Neuronal stem cell (in vitro differentiated cells): Measurements from ENCODE around the gene CNN2.
A peak's percentile ranks its signal among the peaks of the same experiment; 100 is the strongest.

Source experiments
- DNase-seq: peaks from one replicate; pipeline ENCODE4 v3.0.0-alpha.2; 2013; ENCODE audit warnings: low spot score
- H2AFZ ChIP-seq: one replicate; pipeline ENCODE4 v1.6.1; 2013; ENCODE audit warnings: mild to moderate bottlenecking, low read length, inconsistent platforms
- H2AK5ac ChIP-seq: 2 replicates; pipeline ENCODE4 v1.6.1; 2013; ENCODE audit warnings: low read depth, mild to moderate bottlenecking, inconsistent platforms, low read length, moderate library complexity, mixed read lengths
- H2BK120ac ChIP-seq: 2 replicates; pipeline ENCODE4 v1.6.1; 2013; ENCODE audit warnings: low read depth, mild to moderate bottlenecking, inconsistent platforms, low read length, moderate library complexity, mixed read lengths
- H2BK12ac ChIP-seq: one replicate; pipeline ENCODE4 v1.6.1; 2013; ENCODE audit warnings: low read length, inconsistent platforms
- H2BK15ac ChIP-seq: 2 replicates; pipeline ENCODE4 v1.6.1; 2013; ENCODE audit warnings: mild to moderate bottlenecking, low read length, inconsistent platforms, mixed read lengths
- H2BK5ac ChIP-seq: one replicate; pipeline ENCODE4 v1.6.1; 2013; ENCODE audit warnings: inconsistent platforms, mild to moderate bottlenecking, low read length, moderate library complexity
- H3K14ac ChIP-seq: one replicate; pipeline ENCODE4 v1.6.1; 2013; ENCODE audit warnings: low read length, inconsistent platforms
- H3K18ac ChIP-seq: 2 replicates; pipeline ENCODE4 v1.6.1; 2013; ENCODE audit warnings: low read length, inconsistent platforms
- H3K23ac ChIP-seq: 2 replicates; pipeline ENCODE4 v1.6.1; 2013; ENCODE audit warnings: low read depth, mild to moderate bottlenecking, mixed read lengths, low read length, inconsistent platforms; ENCODE audit not compliant: poor library complexity
- H3K27ac ChIP-seq: replicated peaks from 3 replicates; pipeline ENCODE4 v1.5.1; 2013; ENCODE audit warnings: low read length, inconsistent platforms
- H3K27me3 ChIP-seq, 3 experiments: 2 replicates each; pipeline ENCODE4 v1.6.1; 2013; ENCODE audit warnings: low read length in 3 of 3, mild to moderate bottlenecking in 2 of 3, inconsistent platforms in 1 of 3, low read depth in 1 of 3, mixed read lengths in 1 of 3, moderate library complexity in 1 of 3; ENCODE audit not compliant: control insufficient read depth in 3 of 3, insufficient read depth in 3 of 3
- H3K36me3 ChIP-seq, 2 donors: replicated peaks in 1 of 2; 2 replicates each; pipeline ENCODE4 v1.6.1; 2013; ENCODE audit warnings: low read length in 2 of 2; ENCODE audit not compliant: control insufficient read depth in 2 of 2, insufficient read depth in 2 of 2
- H3K4ac ChIP-seq: 2 replicates; pipeline ENCODE4 v1.6.1; 2013; ENCODE audit warnings: inconsistent platforms, mild to moderate bottlenecking, low read length, moderate library complexity
- H3K4me1 ChIP-seq, 2 donors: 1 replicate in 1 of 2; 2 replicates in 1 of 2; pipeline ENCODE4 v1.6.1; 2013; ENCODE audit warnings: low read length in 2 of 2, low read depth in 1 of 2; ENCODE audit not compliant: control insufficient read depth in 2 of 2, insufficient read depth in 1 of 2
- H3K4me2 ChIP-seq: one replicate; pipeline ENCODE4 v1.6.1; 2013; ENCODE audit warnings: mild to moderate bottlenecking, low read length, inconsistent platforms; ENCODE audit not compliant: insufficient read depth, poor library complexity, severe bottlenecking
- H3K4me3 ChIP-seq, 2 donors: 2 replicates each; pipeline ENCODE4 v1.5.1; 2013; ENCODE audit warnings: low read length in 2 of 2, mild to moderate bottlenecking in 2 of 2, inconsistent platforms in 1 of 2, moderate library complexity in 1 of 2
- H3K79me1 ChIP-seq: one replicate; pipeline ENCODE4 v1.6.1; 2013; ENCODE audit warnings: low read depth, mild to moderate bottlenecking, inconsistent platforms, low read length, moderate library complexity
- H3K9ac ChIP-seq: one replicate; pipeline ENCODE4 v1.6.1; 2013; ENCODE audit warnings: mild to moderate bottlenecking, low read depth, low read length, inconsistent platforms; ENCODE audit not compliant: poor library complexity
- H3K9me3 ChIP-seq, 2 donors: replicated peaks in 1 of 2; 2 replicates each; pipeline versions ENCODE3 to v1.6.1; 2013; ENCODE audit warnings: low read length in 2 of 2, mild to moderate bottlenecking in 2 of 2, inconsistent platforms in 1 of 2, low read depth in 1 of 2, mixed read lengths in 1 of 2, moderate library complexity in 1 of 2; ENCODE audit not compliant: control insufficient read depth in 2 of 2, insufficient read depth in 1 of 2
- H4K8ac ChIP-seq: one replicate; pipeline ENCODE4 v1.6.1; 2013; ENCODE audit warnings: low read depth, mild to moderate bottlenecking, inconsistent platforms, low read length, moderate library complexity
- H4K91ac ChIP-seq: one replicate; pipeline ENCODE4 v1.6.1; 2013; ENCODE audit warnings: low read length, low read depth, mild to moderate bottlenecking, inconsistent platforms; ENCODE audit not compliant: poor library complexity
- WGBS, 2 donors: extraction: QIAGEN DNeasy Blood & Tissue Kit; methylation state at CpG; one replicate each; pipeline ENCODE4 v1.1.7; 2013; ENCODE audit warnings: missing lambda C conversion rate in 2 of 2, mixed read lengths in 1 of 2; ENCODE audit not compliant: insufficient read length in 2 of 2, insufficient replicate concordance in 1 of 2; ENCODE audit errors: extremely low coverage in 2 of 2; 5-methylcytosine and 5-hydroxymethylcytosine counted together

CNN2 gene

DNA sequence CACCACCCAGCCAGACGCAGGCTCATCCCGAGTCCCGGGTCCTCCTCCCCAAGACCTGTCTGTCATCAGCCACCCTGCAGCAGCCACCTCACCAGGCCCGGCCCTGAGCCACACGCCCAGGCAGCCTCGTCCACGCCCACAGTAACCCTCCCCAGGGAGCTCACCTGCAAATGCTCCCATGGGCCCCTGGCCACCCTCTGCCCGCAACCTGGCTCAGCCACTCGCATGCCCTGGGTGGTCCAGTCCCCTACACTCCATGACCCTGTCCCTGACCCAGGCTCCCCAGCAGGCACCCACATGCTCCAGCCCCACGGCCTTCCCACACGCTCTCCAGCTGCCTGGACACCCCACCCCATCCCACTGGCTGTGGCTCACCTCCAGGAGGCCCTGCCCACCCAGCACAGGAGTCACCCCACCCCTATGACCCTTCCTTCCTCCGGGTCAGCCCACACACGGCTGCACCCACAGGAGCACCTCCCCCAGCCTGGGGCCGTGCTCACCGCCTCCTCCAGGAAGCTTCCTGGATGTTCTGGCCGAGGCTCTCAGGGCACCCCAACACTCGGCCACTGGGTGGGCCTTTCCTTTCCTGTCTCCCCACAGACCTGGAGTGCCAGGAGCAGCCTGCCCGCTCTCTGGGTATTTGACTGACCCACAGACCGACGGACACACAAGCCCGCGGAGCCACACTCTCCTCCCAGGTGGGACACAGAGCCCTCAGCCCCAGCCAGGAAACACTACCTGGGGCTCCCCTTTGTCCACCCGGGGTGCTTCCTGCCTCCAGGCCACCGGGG is 9.1 kb upstream of the CNN2 start:
- no peak overlapping the region for H2AFZ ChIP-seq
- H2BK15ac ChIP-seq = no peak overlapping the region
- peak overlapping the region; percentile 32 for H2BK5ac ChIP-seq
- no peak overlapping the region for H3K14ac ChIP-seq
- no peak overlapping the region for H3K4me2 ChIP-seq
- peak overlapping the region; percentile 89 for H2AK5ac ChIP-seq
- peaks cover 62% of the 10 kb centered on the region for H3K79me1 ChIP-seq
- no peak for DNase-seq
- H3K4me1 ChIP-seq = peaks cover 24 to 37% of the 10 kb centered on the region in 2 donors
- no peaks in the 10 kb centered on the region for H3K27me3 ChIP-seq
- H2BK120ac ChIP-seq = no peak overlapping the region
- no peak overlapping the region for H2BK12ac ChIP-seq
- H3K4ac ChIP-seq = no peak overlapping the region
- H3K18ac ChIP-seq = no peak overlapping the region
- no peak overlapping the region for H4K91ac ChIP-seq
- no peaks in the 10 kb centered on the region for H3K9me3 ChIP-seq
- peak overlapping the region; percentile 79 for H3K9ac ChIP-seq
- no CpG with 5 or more reads among the region's 24 CpGs for WGBS, 2 donors
- no peak overlapping the region for H4K8ac ChIP-seq
- H3K4me3 ChIP-seq = no peak overlapping the region
- peaks cover 15 to 38% of the 10 kb centered on the region in 2 donors for H3K36me3 ChIP-seq
- peak overlapping the region; percentile 89 for H3K23ac ChIP-seq
- no peak overlapping the region for H3K27ac ChIP-seq

DNA sequence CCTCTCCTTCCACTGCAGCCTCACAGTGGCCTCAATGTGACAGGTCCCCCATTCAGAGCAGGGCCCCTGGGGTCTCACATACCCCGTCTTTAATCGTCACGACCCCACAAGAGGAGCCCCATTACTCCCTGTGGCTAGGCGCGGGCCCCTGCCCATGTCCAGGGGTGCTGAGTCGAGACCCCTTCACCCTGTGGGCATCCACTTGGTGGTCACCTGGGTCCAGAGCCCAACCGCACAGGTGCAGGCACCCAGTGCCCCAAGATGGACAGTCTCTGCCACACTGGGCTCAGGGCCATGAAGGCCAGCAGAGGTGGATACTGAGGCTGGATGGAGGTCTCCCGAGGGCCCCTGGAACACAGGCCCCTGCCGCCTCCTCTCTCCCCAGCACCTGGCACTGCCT is 8.5 kb upstream of the CNN2 start:
- H3K4ac ChIP-seq = no peak overlapping the region
- no CpG with 5 or more reads among the region's 9 CpGs for WGBS, 2 donors
- H2AFZ ChIP-seq = no peak overlapping the region
- no peak overlapping the region for H2BK120ac ChIP-seq
- H3K4me3 ChIP-seq = peak overlapping the region in 1 of 2 donors; percentile 0
- no peaks in the 10 kb centered on the region for H3K9me3 ChIP-seq
- H2BK15ac ChIP-seq = no peak overlapping the region
- peaks cover 11 to 32% of the 10 kb centered on the region in 2 donors for H3K36me3 ChIP-seq
- peaks cover 24 to 37% of the 10 kb centered on the region in 2 donors for H3K4me1 ChIP-seq
- H3K4me2 ChIP-seq = no peak overlapping the region
- no peak overlapping the region for H2BK12ac ChIP-seq
- DNase-seq = no peak
- no peak overlapping the region for H3K27ac ChIP-seq
- H2BK5ac ChIP-seq = no peak overlapping the region
- no peak overlapping the region for H4K91ac ChIP-seq
- no peaks in the 10 kb centered on the region for H3K27me3 ChIP-seq
- no peak overlapping the region for H3K14ac ChIP-seq
- H3K23ac ChIP-seq = peak overlapping the region; percentile 43
- no peak overlapping the region for H4K8ac ChIP-seq
- no peak overlapping the region for H3K18ac ChIP-seq
- H3K79me1 ChIP-seq = peaks cover 59% of the 10 kb centered on the region
- H3K9ac ChIP-seq = no peak overlapping the region
- H2AK5ac ChIP-seq = no peak overlapping the region

GRCh38 chr19:1018393-1018792 is 8.0 kb upstream of the CNN2 start:
- Histone ChIP-seq H2BK12ac (no peak overlapping the region), H4K8ac (no peak overlapping the region), H3K4me1 (peaks cover 24 to 37% of the 10 kb centered on the region in 2 donors), H2AFZ (no peak overlapping the region), H2AK5ac (no peak overlapping the region), H4K91ac (no peak overlapping the region), H3K27ac (no peak overlapping the region), H3K14ac (no peak overlapping the region), H3K23ac (no peak overlapping the region), H2BK5ac (no peak overlapping the region), H3K79me1 (peaks cover 55% of the 10 kb centered on the region), H3K9me3 (no peaks in the 10 kb centered on the region), H3K36me3 (peaks cover 6 to 27% of the 10 kb centered on the region in 2 donors), H3K4ac (no peak overlapping the region), H3K4me2 (no peak overlapping the region), H3K4me3 (peak overlapping the region in 1 of 2 donors; percentile 0), H2BK15ac (no peak overlapping the region), H2BK120ac (no peak overlapping the region), H3K18ac (no peak overlapping the region), H3K27me3 (no peaks in the 10 kb centered on the region), H3K9ac (no peak overlapping the region)
- no peak for DNase-seq
- no CpG with 5 or more reads among the region's 5 CpGs for WGBS, 2 donors

DNA sequence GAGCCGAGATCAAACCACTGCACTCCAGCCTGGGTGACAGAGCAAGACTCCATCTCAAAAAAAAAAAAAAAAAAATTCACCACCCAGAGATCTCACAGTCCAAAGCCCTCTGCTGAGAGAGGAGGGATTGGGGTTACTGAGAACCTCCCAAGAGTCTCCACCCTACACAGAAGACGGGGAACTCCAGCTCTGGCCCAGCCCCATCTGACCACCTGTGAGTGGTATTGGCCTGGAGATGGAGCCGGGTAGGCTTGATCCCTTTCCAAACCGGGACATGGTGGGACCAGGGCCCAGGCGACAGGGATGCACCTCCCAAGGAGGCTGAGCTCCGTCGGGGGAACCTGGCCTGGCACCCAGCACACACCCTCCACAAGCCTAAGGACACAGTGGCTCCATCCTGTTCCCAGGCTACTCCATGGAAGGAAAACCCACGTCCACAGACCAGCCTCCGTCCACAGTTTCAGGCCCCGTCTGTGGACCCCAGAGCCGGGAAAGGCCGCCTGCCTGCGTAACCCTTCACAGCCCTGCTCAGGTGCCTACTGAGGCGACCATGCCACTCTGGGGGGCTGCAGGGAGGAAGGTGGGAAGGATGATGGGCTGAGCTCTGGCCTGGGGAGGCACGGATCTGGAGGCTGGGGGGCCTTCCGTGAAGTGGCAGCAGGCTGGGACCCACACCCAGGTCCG is 7.3 kb upstream of the CNN2 start:
- no peak overlapping the region for H4K91ac ChIP-seq
- H3K4me1 ChIP-seq = peaks cover 24 to 37% of the 10 kb centered on the region in 2 donors
- DNase-seq = no peak
- H3K14ac ChIP-seq = no peak overlapping the region
- H3K9ac ChIP-seq = peak overlapping the region; percentile 98
- no peak overlapping the region for H2AK5ac ChIP-seq
- H2BK15ac ChIP-seq = no peak overlapping the region
- no peaks in the 10 kb centered on the region for H3K9me3 ChIP-seq
- H3K4me3 ChIP-seq = peak overlapping the region; percentile 27 to 98
- H4K8ac ChIP-seq = peak overlapping the region; percentile 17
- no peak overlapping the region for H2AFZ ChIP-seq
- peaks cover 51% of the 10 kb centered on the region for H3K79me1 ChIP-seq
- no CpG with 5 or more reads among the region's 17 CpGs for WGBS, 2 donors
- no peak overlapping the region for H2BK12ac ChIP-seq
- no peak overlapping the region for H3K18ac ChIP-seq
- H3K27me3 ChIP-seq = no peaks in the 10 kb centered on the region
- peak overlapping the region; percentile 94 for H3K23ac ChIP-seq
- no peak overlapping the region for H2BK120ac ChIP-seq
- H3K27ac ChIP-seq = no peak overlapping the region
- H2BK5ac ChIP-seq = peak overlapping the region; percentile 0
- no peak overlapping the region for H3K4ac ChIP-seq
- H3K4me2 ChIP-seq = peak overlapping the region; percentile 75
- peaks cover 2 to 20% of the 10 kb centered on the region in 2 donors for H3K36me3 ChIP-seq
